Inflammatory macrophage treated with lipopolysaccharide for 1 hour (primary cell): ENCODE results near the gene GPR3.
A peak's percentile ranks its signal among the peaks of the same experiment; 100 is the strongest.
"Not testable (repeated sequence)": the region's sequence is repeated elsewhere in the genome, so short reads cannot be mapped to it uniquely, and the experiment has no call there.

Experiments used
- DNase-seq, 2 donors: peaks; one replicate each; pipeline ENCODE4 v3.0.0-alpha.2; 2020 to 2022

Gene GPR3

DNA sequence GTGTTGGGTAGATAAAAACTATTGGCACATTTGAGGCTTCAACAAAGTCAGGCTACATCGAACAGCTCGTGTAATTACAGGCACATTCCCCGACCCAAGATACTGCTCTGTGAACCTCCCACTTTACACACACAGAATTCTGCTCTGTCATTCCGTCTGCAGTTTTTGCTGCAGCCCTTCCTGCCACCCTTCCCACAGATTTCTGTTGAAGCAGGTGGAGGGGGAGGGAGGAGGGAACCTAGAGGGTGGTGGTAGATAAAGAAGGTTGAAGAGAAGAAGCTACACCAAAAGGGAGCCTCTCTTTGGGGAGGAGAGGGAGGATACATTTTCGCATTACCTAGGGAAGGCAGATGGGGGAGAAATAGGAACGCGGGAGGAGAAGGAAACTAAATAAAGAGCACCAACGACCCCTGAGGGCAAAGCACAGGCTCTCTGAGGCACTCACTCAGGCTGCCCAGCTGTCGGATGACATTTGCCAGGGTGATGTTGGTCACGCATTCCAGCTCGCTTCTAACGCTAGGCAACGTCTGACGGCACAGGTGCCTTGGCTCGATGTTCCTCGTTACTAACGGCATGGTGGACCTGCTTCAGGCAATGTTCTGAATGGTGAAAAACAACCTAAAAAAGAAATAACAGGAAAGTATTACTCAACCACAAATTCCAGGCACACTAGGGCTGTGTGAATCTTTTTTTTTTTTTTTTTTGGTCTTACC lies 36.0 kb downstream of the GPR3 start:
- no peak for DNase-seq

DNA sequence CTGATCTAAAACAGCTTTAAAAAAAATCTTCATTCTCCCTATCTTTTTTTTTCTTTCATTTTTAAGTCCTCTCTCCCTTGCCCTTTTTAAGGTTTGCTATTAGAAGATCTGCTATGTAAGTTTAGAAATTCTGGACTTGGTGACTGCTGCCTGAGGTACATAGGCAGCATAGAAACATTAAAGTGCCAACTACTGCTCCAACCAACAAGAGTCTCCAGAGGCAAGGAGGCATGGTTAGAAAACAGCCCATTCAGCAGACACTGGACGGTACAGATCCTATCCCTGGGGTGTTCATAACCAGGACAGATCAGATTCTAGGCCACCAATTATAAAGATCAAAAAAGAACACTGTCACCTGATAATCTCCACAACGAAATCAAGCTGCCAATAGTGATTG lies 36.6 kb downstream of the GPR3 start:
- DNase-seq: no peak

- peak; percentile 74 to 88 for DNase-seq
Observed at GRCh38 chr1:27430903-27431600, 38.6 kb downstream of the GPR3 start.

DNA sequence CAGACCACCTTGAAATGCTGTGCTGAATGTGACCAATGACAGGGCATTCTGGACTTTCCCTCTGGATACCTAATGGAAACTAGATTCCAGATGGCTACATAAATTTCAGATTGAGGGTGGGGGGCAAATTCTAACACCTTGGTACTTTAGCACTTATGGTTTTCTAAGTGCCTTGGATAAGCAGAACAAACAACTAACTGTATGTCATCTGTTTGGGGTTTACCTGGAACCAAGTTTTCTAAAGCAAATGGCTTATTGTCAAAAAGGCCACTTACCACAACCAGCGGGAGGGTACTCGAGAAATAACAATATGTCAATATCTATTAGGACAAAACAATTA lies 39.1 kb downstream of the GPR3 start:
- no peak for DNase-seq

DNA sequence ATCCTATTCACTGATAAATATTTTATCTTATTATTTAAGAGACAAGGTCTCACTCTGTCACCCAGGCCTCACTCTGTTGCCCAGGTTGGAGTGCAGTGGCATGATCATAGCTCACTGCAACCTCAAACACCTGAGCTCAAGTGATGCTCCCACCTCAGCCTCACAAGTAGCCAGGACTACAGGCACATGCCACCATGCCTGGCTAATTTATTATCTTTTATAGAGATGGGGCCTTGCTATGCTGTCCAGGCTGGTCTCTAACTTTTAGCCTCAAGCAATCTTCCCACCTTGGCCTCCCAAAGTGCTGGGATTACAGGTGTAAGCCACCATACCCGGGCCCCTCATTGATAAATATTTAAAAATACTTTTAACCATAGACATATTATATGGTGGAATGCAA lies 40.3 kb downstream of the GPR3 start:
- not testable (repeated sequence) for DNase-seq

GRCh38 chr1:27433706-27434105 lies 41.3 kb downstream of the GPR3 start:
- peak; percentile 64 to 67 for DNase-seq

GRCh38 chr1:27435566-27436203 lies 43.3 kb downstream of the GPR3 start:
- DNase-seq: peak; percentile 89 to 95

DNA sequence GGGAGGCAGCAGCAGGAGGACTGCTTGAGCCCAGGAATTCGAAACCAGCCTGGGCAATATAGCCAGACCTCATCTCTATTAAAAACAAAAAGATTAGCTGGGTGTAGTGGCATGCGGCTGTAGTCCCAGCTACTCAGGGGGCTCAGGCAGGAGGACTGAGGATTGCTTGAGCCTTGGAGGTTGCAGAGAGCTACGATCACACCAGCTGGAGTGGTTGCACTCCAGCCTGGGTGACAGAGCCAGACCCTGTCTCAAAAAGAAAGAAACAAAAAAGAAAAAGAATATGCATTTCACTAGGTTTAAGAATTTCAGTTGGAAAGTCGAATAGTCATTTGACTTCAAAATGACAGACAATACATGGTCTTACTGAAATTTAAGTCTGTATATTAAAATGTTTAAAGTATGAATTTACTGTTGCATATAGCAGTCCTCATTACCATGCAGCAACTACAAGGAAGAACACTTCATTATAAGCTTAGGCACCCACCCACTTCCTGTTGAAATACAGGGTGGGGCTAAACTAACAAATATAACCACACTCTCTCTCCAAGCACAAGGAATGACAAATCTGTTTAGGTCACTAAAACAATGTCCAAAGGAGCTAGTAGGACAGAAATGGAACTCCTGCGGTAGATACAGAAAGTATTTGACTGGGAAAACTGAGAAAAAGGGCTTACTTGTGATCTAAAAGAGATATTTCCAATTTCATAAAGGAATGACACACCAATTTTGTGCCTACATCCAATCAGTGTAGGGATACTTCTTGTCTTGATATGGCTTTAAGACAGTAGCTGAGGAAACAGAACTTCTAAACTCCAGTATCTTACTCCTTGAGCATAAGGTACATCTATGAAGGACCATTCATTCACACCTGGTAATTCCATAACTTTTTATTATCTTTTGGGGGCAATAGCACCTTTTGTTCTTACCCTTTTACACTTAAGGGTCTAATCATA lies 44.1 kb downstream of the GPR3 start:
- peak; percentile 87 to 92 for DNase-seq

DNA sequence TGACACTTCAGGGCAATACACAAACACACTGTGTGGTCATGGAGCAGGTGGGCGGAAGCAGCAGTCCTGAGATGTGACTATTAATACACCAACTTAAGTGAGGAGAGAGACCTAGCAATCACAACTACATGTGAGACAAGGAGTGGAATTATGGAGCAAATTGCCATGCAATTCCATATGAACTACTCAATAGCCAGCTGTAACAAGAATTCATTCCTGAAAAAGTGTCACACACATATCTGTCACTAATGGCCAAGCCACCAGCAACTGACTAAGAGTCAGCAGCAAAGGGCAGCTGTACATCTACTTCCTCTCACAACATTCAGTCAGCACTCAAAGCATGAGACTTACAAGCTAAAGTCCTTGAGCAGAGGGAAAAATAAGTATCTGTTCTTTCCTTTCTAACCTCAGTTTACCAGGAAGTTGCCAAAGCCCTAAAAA lies 46.2 kb downstream of the GPR3 start:
- DNase-seq: peak; percentile 60 to 77

DNA sequence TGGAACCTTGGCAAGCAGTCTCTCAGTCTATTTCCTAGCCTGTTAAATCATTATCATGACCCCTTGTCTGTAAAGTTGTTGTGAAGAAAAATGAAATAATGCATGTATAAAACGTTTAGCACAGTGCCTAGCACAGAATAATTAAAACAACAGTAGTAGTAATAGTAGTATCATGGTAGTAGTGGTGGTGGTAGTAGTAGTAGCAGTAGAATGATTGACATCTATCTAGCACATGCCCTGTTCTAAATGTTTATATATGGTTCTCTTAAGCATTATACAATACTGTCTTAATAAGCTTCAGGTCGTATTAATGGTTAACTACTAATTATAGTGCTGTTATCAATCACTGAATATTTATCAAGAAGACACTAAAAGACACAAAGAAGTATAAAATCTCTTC lies 46.7 kb downstream of the GPR3 start:
- DNase-seq: no peak

GRCh38 chr1:27444632-27445031 lies 52.2 kb downstream of the GPR3 start:
- no peak for DNase-seq
